KMS-11 (cell line): ENCODE results near the gene MRPL10.

Experiments used
- H2AFZ ChIP-seq: fragments of 200-600 bp; sonication (generic); 2 replicates; pipeline ENCODE4 v1.6.1; 2016; ENCODE audit warnings: antibody characterized with exemption, mixed run types, low read depth
- H3K27ac ChIP-seq: fragments of 200-600 bp; sonication (generic); 2 replicates; pipeline ENCODE4 v1.6.1; 2016; ENCODE audit warnings: mild to moderate bottlenecking, mixed run types
- H3K27me3 ChIP-seq: fragments of 200-600 bp; sonication (generic); 2 replicates; pipeline ENCODE4 v1.6.1; 2017; ENCODE audit warnings: mild to moderate bottlenecking, low read depth, mixed run types, moderate library complexity; ENCODE audit not compliant: insufficient read depth
- H3K36me3 ChIP-seq: fragments of 200-600 bp; sonication (generic); 2 replicates; pipeline ENCODE4 v1.6.1; 2017; ENCODE audit warnings: mild to moderate bottlenecking, mixed run types; ENCODE audit not compliant: insufficient read depth
- H3K4me1 ChIP-seq: fragments of 200-600 bp; sonication (generic); 2 replicates; pipeline ENCODE4 v1.6.1; 2016; ENCODE audit warnings: mild to moderate bottlenecking, low read depth, mixed run types; ENCODE audit not compliant: poor library complexity, severe bottlenecking
- H3K4me2 ChIP-seq: fragments of 200-600 bp; sonication (generic); 2 replicates; pipeline ENCODE4 v1.7.0; 2016; ENCODE audit warnings: mild to moderate bottlenecking, mixed run types
- H3K4me3 ChIP-seq: fragments of 200-600 bp; sonication (generic); IDR thresholded peaks from 2 replicates; pipeline ENCODE4 v1.6.1; 2017; ENCODE audit warnings: low read depth, low read length, mixed read lengths; ENCODE audit not compliant: insufficient read depth
- H3K79me2 ChIP-seq: fragments of 200-600 bp; sonication (generic); 2 replicates; pipeline ENCODE4 v1.6.1; 2016; ENCODE audit warnings: low read depth, mixed run types; ENCODE audit not compliant: insufficient read depth
- H3K9ac ChIP-seq: fragments of 200-600 bp; sonication (generic); 2 replicates; pipeline ENCODE4 v1.6.1; 2016; ENCODE audit warnings: mild to moderate bottlenecking, mixed run types
- H4K20me1 ChIP-seq: fragments of 200-600 bp; sonication (generic); 2 replicates; pipeline ENCODE4 v1.6.1; 2016; ENCODE audit warnings: mild to moderate bottlenecking, mixed run types; ENCODE audit not compliant: insufficient read depth
- CTCF ChIP-seq: fragments of 200-600 bp; sonication (generic); conservative IDR thresholded peaks from 2 replicates; pipeline ENCODE4 v1.6.1; 2017; ENCODE audit warnings: low read depth, mild to moderate bottlenecking, antibody characterized with exemption, low read length, moderate library complexity, mixed read lengths

Gene MRPL10

GRCh38 chr17:47819475-47819874 lies 11.9 kb downstream of the MRPL10 start:
- no peaks in the 10 kb centered on the region for H3K79me2 ChIP-seq
- no peak for TF ChIP-seq CTCF
- no peak overlapping the region for H3K27ac ChIP-seq
- no peak overlapping the region for H3K9ac ChIP-seq
- H3K36me3 ChIP-seq: no peaks in the 10 kb centered on the region
- H3K4me3 ChIP-seq: no peak overlapping the region
- H3K4me1 ChIP-seq: peaks cover 23% of the 10 kb centered on the region
- H3K27me3 ChIP-seq: no peaks in the 10 kb centered on the region
- H4K20me1 ChIP-seq: no peaks in the 10 kb centered on the region
- H2AFZ ChIP-seq: no peak overlapping the region
- no peak overlapping the region for H3K4me2 ChIP-seq

- peaks cover 23% of the 10 kb centered on the region for H3K4me1 ChIP-seq
- no peak overlapping the region for H3K27ac ChIP-seq
- no peak overlapping the region for H3K9ac ChIP-seq
- no peak overlapping the region for H3K4me2 ChIP-seq
- no peak overlapping the region for H2AFZ ChIP-seq
- no peak for TF ChIP-seq CTCF
- H4K20me1 ChIP-seq: no peaks in the 10 kb centered on the region
- no peaks in the 10 kb centered on the region for H3K27me3 ChIP-seq
- H3K36me3 ChIP-seq: no peaks in the 10 kb centered on the region
- no peak overlapping the region for H3K4me3 ChIP-seq
- H3K79me2 ChIP-seq: no peaks in the 10 kb centered on the region
Observed at GRCh38 chr17:47818002-47818695, 13.2 kb downstream of the MRPL10 start.

GRCh38 chr17:47816947-47817346 lies 14.4 kb downstream of the MRPL10 start:
- no peaks in the 10 kb centered on the region for H3K79me2 ChIP-seq
- no peaks in the 10 kb centered on the region for H3K36me3 ChIP-seq
- no peak overlapping the region for H3K9ac ChIP-seq
- H3K4me1 ChIP-seq: peaks cover 11% of the 10 kb centered on the region
- no peak for TF ChIP-seq CTCF
- no peaks in the 10 kb centered on the region for H3K27me3 ChIP-seq
- H3K4me3 ChIP-seq: no peak overlapping the region
- H4K20me1 ChIP-seq: no peaks in the 10 kb centered on the region
- no peak overlapping the region for H3K27ac ChIP-seq
- H2AFZ ChIP-seq: no peak overlapping the region
- no peak overlapping the region for H3K4me2 ChIP-seq

- Histone ChIP-seq H3K4me1 (peaks cover 9% of the 10 kb centered on the region), H3K79me2 (no peaks in the 10 kb centered on the region), H3K9ac (no peak overlapping the region), H3K36me3 (no peaks in the 10 kb centered on the region), H3K27me3 (no peaks in the 10 kb centered on the region), H2AFZ (no peak overlapping the region), H3K27ac (no peak overlapping the region), H4K20me1 (no peaks in the 10 kb centered on the region), H3K4me2 (no peak overlapping the region), H3K4me3 (no peak overlapping the region)
- TF ChIP-seq CTCF: no peak
Observed at GRCh38 chr17:47816111-47816735, 15.1 kb downstream of the MRPL10 start.
